GM18508 (cell line): Measurements from ENCODE around the gene ZNF746.
"Not testable (repeated sequence)": the region's sequence is repeated elsewhere in the genome, so short reads cannot be mapped to it uniquely, and the experiment has no call there.

Experiments
- ATAC-seq: cut with Tn5 transposase; IDR thresholded peaks from one replicate; pipeline ENCODE4 v1.9.1; 2021; ENCODE audit warnings: moderate number of reproducible peaks; ENCODE audit not compliant: insufficient read depth, unreplicated experiment

The ZNF746 gene

GRCh38 chr7:149460493-149461277, 36.9 kb downstream of the ZNF746 start, which contains the start of gene ZNF777:
ZNF777 (minus strand) TSS chr7:149461062; CDS start chr7:149456022, 5,040 bp downstream.
- peak; percentile 95 for ATAC-seq

- no peak for ATAC-seq
These were observed 37.8 kb downstream of the ZNF746 start for GRCh38 chr7:149459540-149460452.

GRCh38 chr7:149459201-149459539, 38.4 kb downstream of the ZNF746 start:
- ATAC-seq: no peak

GRCh38 chr7:149458235-149458634, 39.4 kb downstream of the ZNF746 start:
- no peak for ATAC-seq

- ATAC-seq: no peak
These were observed 39.8 kb downstream of the ZNF746 start for GRCh38 chr7:149457766-149458165.

GRCh38 chr7:149456506-149457421, 40.8 kb downstream of the ZNF746 start:
- no peak for ATAC-seq

GRCh38 chr7:149455175-149455950, 42.2 kb downstream of the ZNF746 start:
- no peak for ATAC-seq

GRCh38 chr7:149454750-149455149, 42.9 kb downstream of the ZNF746 start:
- no peak for ATAC-seq

GRCh38 chr7:149454006-149454405, 43.6 kb downstream of the ZNF746 start:
- no peak for ATAC-seq

- no peak for ATAC-seq
These were observed 46.8 kb downstream of the ZNF746 start for GRCh38 chr7:149450821-149451220.

GRCh38 chr7:149449897-149450296, 47.7 kb downstream of the ZNF746 start:
- no peak for ATAC-seq

GRCh38 chr7:149448961-149449360, 48.6 kb downstream of the ZNF746 start:
- ATAC-seq: no peak

- not testable (repeated sequence) for ATAC-seq
These were observed 51.6 kb downstream of the ZNF746 start for GRCh38 chr7:149446026-149446425.

- ATAC-seq: no peak
These were observed 53.3 kb downstream of the ZNF746 start for GRCh38 chr7:149444287-149444686.

GRCh38 chr7:149443523-149443922, 54.1 kb downstream of the ZNF746 start:
- ATAC-seq: no peak

GRCh38 chr7:149442924-149443323, 54.7 kb downstream of the ZNF746 start:
- no peak for ATAC-seq

- no peak for ATAC-seq
These were observed 57.4 kb downstream of the ZNF746 start for GRCh38 chr7:149440222-149440621.

- no peak for ATAC-seq
These were observed 61.3 kb downstream of the ZNF746 start for GRCh38 chr7:149436358-149436757.

GRCh38 chr7:149433124-149433523, 64.5 kb downstream of the ZNF746 start:
- no peak for ATAC-seq
